HepG2 (cell line): ENCODE measurements around the gene ZNF821. TPM values are rescaled to one million over a fixed set of nuclear protein-coding genes. Genes with fewer than 3 reads are reported as not detected.

Experiments
- AGO2 ChIP-seq: fragments of 200-400 bp; formaldehyde crosslinking; optimal IDR thresholded peaks from 2 replicates; pipeline ENCODE3; 2017; ENCODE audit warnings: mild to moderate bottlenecking, low read depth, low read length, moderate library complexity
- ELF3 ChIP-seq: IDR thresholded peaks from 2 replicates; pipeline ENCODE4 v1.6.1; 2016; ENCODE audit warnings: missing genetic modification reagents, missing compliant biosample characterization
- FOXO1 ChIP-seq: sonication (generic); formaldehyde crosslinking; IDR thresholded peaks from 2 replicates; pipeline ENCODE4 v1.4.0; 2020; ENCODE audit warnings: missing genetic modification reagents
- FOXP4 ChIP-seq: sonication (generic); formaldehyde crosslinking; IDR thresholded peaks from 2 replicates; pipeline ENCODE4 v1.4.0; 2020; ENCODE audit warnings: missing genetic modification reagents
- KDM1A ChIP-seq: IDR thresholded peaks from 2 replicates; pipeline ENCODE4 v1.6.1; 2016; ENCODE audit warnings: missing compliant biosample characterization
- POGZ ChIP-seq: sonication (generic); formaldehyde crosslinking; IDR thresholded peaks from 2 replicates; pipeline ENCODE4 v1.4.0; 2020; ENCODE audit warnings: mild to moderate bottlenecking, missing genetic modification reagents
- TIGD3 ChIP-seq: sonication (generic); formaldehyde crosslinking; IDR thresholded peaks from 2 replicates; pipeline ENCODE4 v1.5.1; 2020; ENCODE audit warnings: mild to moderate bottlenecking, missing genetic modification reagents, borderline replicate concordance
- ZBTB38 ChIP-seq: sonication (generic); formaldehyde crosslinking; IDR thresholded peaks from 2 replicates; pipeline ENCODE4 v1.5.1; 2020; ENCODE audit warnings: mild to moderate bottlenecking, missing genetic modification reagents
- ZMYM3 ChIP-seq: sonication (generic); formaldehyde crosslinking; IDR thresholded peaks from 2 replicates; pipeline ENCODE4 v1.5.1; 2020; ENCODE audit warnings: mild to moderate bottlenecking, missing genetic modification reagents
- ZNF24 ChIP-seq: fragments of 450-650 bp; IDR thresholded peaks from 2 replicates; pipeline ENCODE4 v1.6.1; 2017; ENCODE audit warnings: antibody characterized with exemption, mild to moderate bottlenecking
- ZNF451 ChIP-seq: sonication (generic); formaldehyde crosslinking; IDR thresholded peaks from 2 replicates; pipeline ENCODE4 v1.5.0; 2020; ENCODE audit warnings: mild to moderate bottlenecking, missing genetic modification reagents
- ZNF552 ChIP-seq: sonication (generic); formaldehyde crosslinking; IDR thresholded peaks from 2 replicates; pipeline ENCODE4 v1.9.0; 2022; ENCODE audit warnings: missing genetic modification reagents, mild to moderate bottlenecking, borderline replicate concordance
- ZNF598 ChIP-seq: sonication (generic); formaldehyde crosslinking; IDR thresholded peaks from 2 replicates; pipeline ENCODE4 v1.5.1; 2020; ENCODE audit warnings: mild to moderate bottlenecking, missing genetic modification reagents, borderline replicate concordance
- polyA plus RNA-seq, 8 experiments: library from polyadenylated mRNA; depleted of rRNA in 3 of 8; stranded (reverse) in 7 of 8; unstranded in 1 of 8; fragments of >200 nt; fragmentation: Illumina TruSeq in 4 of 8; extraction: Trizol in 4 of 8; gene quantifications; 2 replicates each; pipeline versions ENCODE4 v1.2.1 to v1.2.3, GENCODE V29; 2011 to 2016; ENCODE audit warnings: low read depth in 4 of 8, missing spikeins in 1 of 8, mixed read lengths in 1 of 8; ENCODE audit not compliant: insufficient read depth in 1 of 8
- total RNA-seq, 5 experiments: library from RNA; depleted of rRNA; stranded (reverse); fragments of >200 nt; fragmentation: Illumina TruSeq; extraction: Trizol; gene quantifications; 2 replicates each; pipeline ENCODE4 v1.2.3, GENCODE V29; 2016; ENCODE audit warnings: low read depth in 1 of 5
- TF ChIP-seq, protein P1 (sequence below): sonication (generic); formaldehyde crosslinking; conservative IDR thresholded peaks from 2 replicates; pipeline ENCODE4 v1.4.0; 2020; ENCODE audit warnings: missing genetic modification reagents
- TF ChIP-seq, protein P2 (sequence below): sonication (generic); formaldehyde crosslinking; IDR thresholded peaks from 2 replicates; pipeline ENCODE4 v1.4.0; 2020; ENCODE audit warnings: low read depth, mild to moderate bottlenecking, missing genetic modification reagents
- TF ChIP-seq, protein P3 (sequence below): sonication (generic); formaldehyde crosslinking; IDR thresholded peaks from 2 replicates; pipeline ENCODE4 v1.4.0; 2020; ENCODE audit warnings: low read depth, mild to moderate bottlenecking, missing genetic modification reagents

ZNF821 gene
- total and polyA plus RNA-seq, 2 of the 13 experiments (the other 11 are each of a cell fraction or from before 2014, with no cell fraction given): 7.0 to 9.1 TPM

GRCh38 chr16:71859762-71860521 is 24.0 kb downstream of the ZNF821 start (continued):
- TF ChIP-seq, protein P1, sequence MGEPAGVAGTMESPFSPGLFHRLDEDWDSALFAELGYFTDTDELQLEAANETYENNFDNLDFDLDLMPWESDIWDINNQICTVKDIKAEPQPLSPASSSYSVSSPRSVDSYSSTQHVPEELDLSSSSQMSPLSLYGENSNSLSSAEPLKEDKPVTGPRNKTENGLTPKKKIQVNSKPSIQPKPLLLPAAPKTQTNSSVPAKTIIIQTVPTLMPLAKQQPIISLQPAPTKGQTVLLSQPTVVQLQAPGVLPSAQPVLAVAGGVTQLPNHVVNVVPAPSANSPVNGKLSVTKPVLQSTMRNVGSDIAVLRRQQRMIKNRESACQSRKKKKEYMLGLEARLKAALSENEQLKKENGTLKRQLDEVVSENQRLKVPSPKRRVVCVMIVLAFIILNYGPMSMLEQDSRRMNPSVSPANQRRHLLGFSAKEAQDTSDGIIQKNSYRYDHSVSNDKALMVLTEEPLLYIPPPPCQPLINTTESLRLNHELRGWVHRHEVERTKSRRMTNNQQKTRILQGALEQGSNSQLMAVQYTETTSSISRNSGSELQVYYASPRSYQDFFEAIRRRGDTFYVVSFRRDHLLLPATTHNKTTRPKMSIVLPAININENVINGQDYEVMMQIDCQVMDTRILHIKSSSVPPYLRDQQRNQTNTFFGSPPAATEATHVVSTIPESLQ (CRISPR knock-in tag): no peak
- no peak for TF ChIP-seq POGZ (CRISPR knock-in tag)
- TF ChIP-seq FOXP4: no peak
- TF ChIP-seq ZMYM3 (CRISPR knock-in tag): no peak
- no peak for TF ChIP-seq TIGD3 (CRISPR knock-in tag)
- TF ChIP-seq ZNF552: no peak
- TF ChIP-seq ZNF24: no peak
- TF ChIP-seq, protein P2, sequence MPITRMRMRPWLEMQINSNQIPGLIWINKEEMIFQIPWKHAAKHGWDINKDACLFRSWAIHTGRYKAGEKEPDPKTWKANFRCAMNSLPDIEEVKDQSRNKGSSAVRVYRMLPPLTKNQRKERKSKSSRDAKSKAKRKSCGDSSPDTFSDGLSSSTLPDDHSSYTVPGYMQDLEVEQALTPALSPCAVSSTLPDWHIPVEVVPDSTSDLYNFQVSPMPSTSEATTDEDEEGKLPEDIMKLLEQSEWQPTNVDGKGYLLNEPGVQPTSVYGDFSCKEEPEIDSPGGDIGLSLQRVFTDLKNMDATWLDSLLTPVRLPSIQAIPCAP (CRISPR knock-in tag): no peak
- TF ChIP-seq AGO2: peak; percentile 40
- TF ChIP-seq ZNF451 (CRISPR knock-in tag): no peak
- TF ChIP-seq ELF3 (CRISPR knock-in tag): no peak
- TF ChIP-seq, protein P3, sequence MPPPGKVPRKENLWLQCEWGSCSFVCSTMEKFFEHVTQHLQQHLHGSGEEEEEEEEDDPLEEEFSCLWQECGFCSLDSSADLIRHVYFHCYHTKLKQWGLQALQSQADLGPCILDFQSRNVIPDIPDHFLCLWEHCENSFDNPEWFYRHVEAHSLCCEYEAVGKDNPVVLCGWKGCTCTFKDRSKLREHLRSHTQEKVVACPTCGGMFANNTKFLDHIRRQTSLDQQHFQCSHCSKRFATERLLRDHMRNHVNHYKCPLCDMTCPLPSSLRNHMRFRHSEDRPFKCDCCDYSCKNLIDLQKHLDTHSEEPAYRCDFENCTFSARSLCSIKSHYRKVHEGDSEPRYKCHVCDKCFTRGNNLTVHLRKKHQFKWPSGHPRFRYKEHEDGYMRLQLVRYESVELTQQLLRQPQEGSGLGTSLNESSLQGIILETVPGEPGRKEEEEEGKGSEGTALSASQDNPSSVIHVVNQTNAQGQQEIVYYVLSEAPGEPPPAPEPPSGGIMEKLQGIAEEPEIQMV (CRISPR knock-in tag): no peak
- TF ChIP-seq ZNF598 (CRISPR knock-in tag): no peak
- TF ChIP-seq KDM1A: no peak
- peak; percentile 49; the same call in 1 of the 2 replicates for TF ChIP-seq ZBTB38
- TF ChIP-seq FOXO1 (CRISPR knock-in tag): no peak
